ENCODE results near the gene TASP1.

The TASP1 gene

DNA sequence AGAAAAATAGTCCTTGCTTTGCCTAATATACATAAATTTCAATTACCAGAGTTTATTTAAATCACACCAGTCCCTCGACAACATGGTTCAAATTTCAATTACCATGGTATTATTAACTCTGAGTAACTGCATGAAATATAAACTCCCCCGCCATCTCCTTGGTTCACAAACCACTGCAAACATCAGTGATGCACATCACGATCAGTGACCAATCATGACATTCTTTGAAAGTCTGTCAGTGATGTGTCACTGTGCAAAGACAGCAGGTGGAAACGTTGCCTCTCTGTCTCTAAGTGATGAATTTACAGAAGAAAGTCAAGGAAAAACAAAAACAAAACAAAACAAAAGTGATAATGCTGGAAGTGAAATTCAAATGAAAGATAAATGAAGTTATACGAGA is 86.7 kb downstream of the TASP1 start:
- no peak overlapping the region for H3K4me2 ChIP-seq (ENCODE audit: low read length, poor library complexity, severe bottlenecking)
- no peak overlapping the region for H2BK120ac ChIP-seq (ENCODE audit: low read depth, low read length)
- H3K23ac ChIP-seq (ENCODE audit: low read length in 2 of 2), result no peak overlapping the region
- no peak for DNase-seq
- no peaks in the 10 kb centered on the region for H3K27me3 ChIP-seq (ENCODE audit: control insufficient read depth in 1 of 2, insufficient read depth in 1 of 2, low read length in 2 of 2)
- H3K27ac ChIP-seq (ENCODE audit: low read length, poor library complexity, severe bottlenecking), result no peak overlapping the region
- no peak overlapping the region for H2AFZ ChIP-seq (ENCODE audit: low read depth, low read length)
- no peak overlapping the region for H3K14ac ChIP-seq (ENCODE audit: low read length in 2 of 2)
- H3K4ac ChIP-seq (ENCODE audit: low read depth in 1 of 2, low read length in 2 of 2), result no peak overlapping the region
- no peak overlapping the region for H4K8ac ChIP-seq (ENCODE audit: low read length)
- H2BK12ac ChIP-seq (ENCODE audit: low read length in 2 of 2), result no peak overlapping the region
- no peak overlapping the region for H2BK5ac ChIP-seq (ENCODE audit: low read depth, low read length, poor library complexity, severe bottlenecking)
- H3K36me3 ChIP-seq (ENCODE audit: control insufficient read depth in 1 of 2, insufficient read depth in 2 of 2, low read depth in 1 of 2, low read length in 2 of 2), result no peaks in the 10 kb centered on the region
- H2BK15ac ChIP-seq (ENCODE audit: low read depth, poor library complexity, severe bottlenecking), result no peak overlapping the region
- no peak overlapping the region for H3K9ac ChIP-seq (ENCODE audit: low read length)
- H3K4me1 ChIP-seq (ENCODE audit: control insufficient read depth, insufficient read depth, low read depth, low read length), result no peaks in the 10 kb centered on the region
- no peak overlapping the region for H2AK5ac ChIP-seq (ENCODE audit: low read length, severe bottlenecking)
- H3K79me1 ChIP-seq (replicated peaks; ENCODE audit: low read length, poor library complexity, severe bottlenecking), result no peaks in the 10 kb centered on the region
- no peaks in the 10 kb centered on the region for H3K9me3 ChIP-seq (ENCODE audit: control insufficient read depth, low read length)
- no peak overlapping the region for H4K91ac ChIP-seq (ENCODE audit: low read length)
- H3K4me3 ChIP-seq (ENCODE audit: insufficient read depth in 1 of 2, low read depth in 1 of 2, low read length in 2 of 2), result no peak overlapping the region
- no peak overlapping the region for H3K18ac ChIP-seq (ENCODE audit: low read depth in 1 of 2, low read length in 2 of 2)
- 89% methylated on average over 5 of the region's 5 CpGs for WGBS

- Histone ChIP-seq H3K9ac (ENCODE audit: low read length) (no peak overlapping the region), H3K14ac (ENCODE audit: low read length in 2 of 2) (no peak overlapping the region), H3K27ac (ENCODE audit: low read length, poor library complexity, severe bottlenecking) (no peak overlapping the region), H3K23ac (ENCODE audit: low read length in 2 of 2) (no peak overlapping the region), H3K4me3 (ENCODE audit: insufficient read depth in 1 of 2, low read depth in 1 of 2, low read length in 2 of 2) (no peak overlapping the region), H3K4me1 (ENCODE audit: control insufficient read depth, insufficient read depth, low read depth, low read length) (no peaks in the 10 kb centered on the region), H2BK12ac (ENCODE audit: low read length in 2 of 2) (no peak overlapping the region), H3K79me1 (replicated peaks; ENCODE audit: low read length, poor library complexity, severe bottlenecking) (no peaks in the 10 kb centered on the region), H3K27me3 (ENCODE audit: control insufficient read depth in 1 of 2, insufficient read depth in 1 of 2, low read length in 2 of 2) (no peaks in the 10 kb centered on the region), H3K4ac (ENCODE audit: low read depth in 1 of 2, low read length in 2 of 2) (no peak overlapping the region), H2AK5ac (ENCODE audit: low read length, severe bottlenecking) (no peak overlapping the region), H2BK5ac (ENCODE audit: low read depth, low read length, poor library complexity, severe bottlenecking) (no peak overlapping the region), H3K18ac (ENCODE audit: low read depth in 1 of 2, low read length in 2 of 2) (no peak overlapping the region), H2AFZ (ENCODE audit: low read depth, low read length) (no peak overlapping the region), H4K8ac (ENCODE audit: low read length) (no peak overlapping the region), H3K4me2 (ENCODE audit: low read length, poor library complexity, severe bottlenecking) (no peak overlapping the region), H4K91ac (ENCODE audit: low read length) (no peak overlapping the region), H3K9me3 (ENCODE audit: control insufficient read depth, low read length) (no peaks in the 10 kb centered on the region), H2BK120ac (ENCODE audit: low read depth, low read length) (no peak overlapping the region), H3K36me3 (ENCODE audit: control insufficient read depth in 1 of 2, insufficient read depth in 2 of 2, low read depth in 1 of 2, low read length in 2 of 2) (no peaks in the 10 kb centered on the region), H2BK15ac (ENCODE audit: low read depth, poor library complexity, severe bottlenecking) (no peak overlapping the region)
- no peak for DNase-seq
- 97% methylated on average over 1 of the region's 1 CpG for WGBS
These were observed 89.3 kb downstream of the TASP1 start for GRCh38 chr20:13549451-13549850.

DNA sequence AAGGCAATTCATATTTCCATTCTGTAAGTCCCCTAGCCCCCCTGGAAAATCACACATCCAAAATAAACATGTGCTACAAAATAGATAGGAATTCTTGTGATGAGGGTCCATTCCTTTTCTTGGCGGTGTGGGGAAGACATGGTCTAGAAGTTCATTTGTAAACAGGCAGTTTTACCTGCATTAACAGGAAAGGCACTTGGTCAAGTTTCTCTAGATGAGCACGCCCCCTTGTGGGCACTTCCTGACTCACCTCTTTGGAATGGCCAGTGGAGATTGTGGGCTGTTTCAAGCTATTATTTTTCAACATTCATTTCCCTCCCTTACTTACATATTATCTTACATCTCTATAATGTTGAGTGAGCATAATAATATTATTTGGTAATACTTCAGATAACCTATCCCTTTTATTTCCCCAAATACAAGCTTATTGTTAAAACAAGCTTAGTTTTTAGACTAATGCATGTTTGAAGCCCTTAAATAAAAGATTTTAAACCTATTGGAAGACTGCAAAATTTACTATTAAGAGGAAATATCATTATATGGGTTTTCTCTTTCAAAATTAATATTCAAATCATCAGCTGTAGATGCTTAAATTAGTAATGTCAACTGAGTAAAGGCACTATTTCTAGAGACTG is 92.1 kb downstream of the TASP1 start:
- no peak overlapping the region for H3K4me2 ChIP-seq (ENCODE audit: low read length, poor library complexity, severe bottlenecking)
- 31% methylated on average over 1 of the region's 2 CpGs for WGBS
- no peak overlapping the region for H3K18ac ChIP-seq (ENCODE audit: low read depth in 1 of 2, low read length in 2 of 2)
- H3K4me3 ChIP-seq (ENCODE audit: insufficient read depth in 1 of 2, low read depth in 1 of 2, low read length in 2 of 2), result no peak overlapping the region
- H2BK15ac ChIP-seq (ENCODE audit: low read depth, poor library complexity, severe bottlenecking), result no peak overlapping the region
- H3K9ac ChIP-seq (ENCODE audit: low read length), result no peak overlapping the region
- H3K4ac ChIP-seq (ENCODE audit: low read depth in 1 of 2, low read length in 2 of 2), result no peak overlapping the region
- H3K4me1 ChIP-seq (ENCODE audit: control insufficient read depth, insufficient read depth, low read depth, low read length), result no peaks in the 10 kb centered on the region
- no peak overlapping the region for H2BK5ac ChIP-seq (ENCODE audit: low read depth, low read length, poor library complexity, severe bottlenecking)
- peak; percentile 70 for DNase-seq
- H2BK120ac ChIP-seq (ENCODE audit: low read depth, low read length), result no peak overlapping the region
- H3K23ac ChIP-seq (ENCODE audit: low read length in 2 of 2), result no peak overlapping the region
- no peaks in the 10 kb centered on the region for H3K36me3 ChIP-seq (ENCODE audit: control insufficient read depth in 1 of 2, insufficient read depth in 2 of 2, low read depth in 1 of 2, low read length in 2 of 2)
- no peak overlapping the region for H2AFZ ChIP-seq (ENCODE audit: low read depth, low read length)
- no peak overlapping the region for H2BK12ac ChIP-seq (ENCODE audit: low read length in 2 of 2)
- H3K9me3 ChIP-seq (ENCODE audit: control insufficient read depth, low read length), result no peaks in the 10 kb centered on the region
- no peaks in the 10 kb centered on the region for H3K27me3 ChIP-seq (ENCODE audit: control insufficient read depth in 1 of 2, insufficient read depth in 1 of 2, low read length in 2 of 2)
- H4K8ac ChIP-seq (ENCODE audit: low read length), result no peak overlapping the region
- no peaks in the 10 kb centered on the region for H3K79me1 ChIP-seq (replicated peaks; ENCODE audit: low read length, poor library complexity, severe bottlenecking)
- H3K14ac ChIP-seq (ENCODE audit: low read length in 2 of 2), result no peak overlapping the region
- H4K91ac ChIP-seq (ENCODE audit: low read length), result no peak overlapping the region
- H2AK5ac ChIP-seq (ENCODE audit: low read length, severe bottlenecking), result no peak overlapping the region
- H3K27ac ChIP-seq (ENCODE audit: low read length, poor library complexity, severe bottlenecking), result no peak overlapping the region

- no peak for DNase-seq
- Histone ChIP-seq H3K9me3 (ENCODE audit: control insufficient read depth, low read length) (no peaks in the 10 kb centered on the region), H3K36me3 (ENCODE audit: control insufficient read depth in 1 of 2, insufficient read depth in 2 of 2, low read depth in 1 of 2, low read length in 2 of 2) (no peaks in the 10 kb centered on the region)
These were observed 92.9 kb downstream of the TASP1 start for GRCh38 chr20:13545790-13546189.

More at GRCh38 chr20:13545790-13546189, 92.9 kb downstream of the TASP1 start:
- 93% methylated on average over 1 of the region's 2 CpGs for WGBS
- Histone ChIP-seq H3K9ac (ENCODE audit: low read length) (no peak overlapping the region), H3K27me3 (ENCODE audit: control insufficient read depth in 1 of 2, insufficient read depth in 1 of 2, low read length in 2 of 2) (no peaks in the 10 kb centered on the region), H4K91ac (ENCODE audit: low read length) (no peak overlapping the region), H3K4me1 (ENCODE audit: control insufficient read depth, insufficient read depth, low read depth, low read length) (no peaks in the 10 kb centered on the region), H3K4me3 (ENCODE audit: insufficient read depth in 1 of 2, low read depth in 1 of 2, low read length in 2 of 2) (no peak overlapping the region), H3K18ac (ENCODE audit: low read depth in 1 of 2, low read length in 2 of 2) (no peak overlapping the region), H3K79me1 (replicated peaks; ENCODE audit: low read length, poor library complexity, severe bottlenecking) (peaks cover 1% of the 10 kb centered on the region), H2AK5ac (ENCODE audit: low read length, severe bottlenecking) (no peak overlapping the region), H2BK5ac (ENCODE audit: low read depth, low read length, poor library complexity, severe bottlenecking) (no peak overlapping the region), H3K23ac (ENCODE audit: low read length in 2 of 2) (no peak overlapping the region), H3K27ac (ENCODE audit: low read length, poor library complexity, severe bottlenecking) (no peak overlapping the region), H2AFZ (ENCODE audit: low read depth, low read length) (no peak overlapping the region), H3K14ac (ENCODE audit: low read length in 2 of 2) (no peak overlapping the region), H2BK120ac (ENCODE audit: low read depth, low read length) (no peak overlapping the region), H3K4ac (ENCODE audit: low read depth in 1 of 2, low read length in 2 of 2) (no peak overlapping the region), H3K4me2 (ENCODE audit: low read length, poor library complexity, severe bottlenecking) (no peak overlapping the region), H2BK15ac (ENCODE audit: low read depth, poor library complexity, severe bottlenecking) (no peak overlapping the region), H4K8ac (ENCODE audit: low read length) (no peak overlapping the region), H2BK12ac (ENCODE audit: low read length in 2 of 2) (no peak overlapping the region)
